NT2/D1 (cell line): ENCODE data around the gene MGA.

Experiments
- YY1 ChIP-seq: IDR thresholded peaks from 2 replicates; pipeline ENCODE4 v1.6.1; 2011; ENCODE audit not compliant: insufficient read length, insufficient read depth
- ZNF274 ChIP-seq: IDR thresholded peaks from 2 replicates; pipeline ENCODE4 v1.6.1; 2011; ENCODE audit warnings: mild to moderate bottlenecking, low read depth, low read length

DNA sequence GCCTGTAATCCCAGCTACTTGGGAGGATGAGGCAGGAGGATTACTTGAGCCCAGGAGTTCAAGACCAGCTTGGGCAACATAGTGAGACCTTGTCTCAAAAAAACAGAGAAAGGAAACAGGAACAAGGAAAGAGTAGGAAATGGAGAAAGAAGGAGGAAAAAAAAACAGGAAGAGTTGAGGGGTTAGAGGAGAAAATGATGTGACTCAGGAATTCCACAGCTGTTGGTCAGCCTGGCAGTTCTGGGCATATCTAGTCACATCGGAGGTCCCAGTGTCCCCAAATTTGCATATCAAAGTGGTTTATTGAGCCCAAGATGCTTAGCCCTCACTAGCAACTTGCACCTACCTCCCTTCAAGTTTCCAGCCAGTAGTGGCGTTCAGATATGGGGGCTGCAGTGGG lies 148.9 kb downstream of the MGA start:
- no peak for TF ChIP-seq ZNF274
- no peak for TF ChIP-seq YY1
